Hippocampal formation (tissue), 2 donors: ENCODE data around the gene CARD14.
"Not testable (repeated sequence)": the region's sequence is repeated elsewhere in the genome, so short reads cannot be mapped to it uniquely, and the experiment has no call there.

Experiments
- DNase-seq, 2 donors: peaks; one replicate each; lab custom pipeline; 2025; lab: John Stamatoyannopoulos, UW

CARD14 gene

GRCh38 chr17:80223838-80224497 lies 54.1 kb downstream of the CARD14 start:
- no peak for DNase-seq

- DNase-seq = no peak
Measured at GRCh38 chr17:80224683-80225082, 54.9 kb downstream of the CARD14 start.

GRCh38 chr17:80225230-80225629 lies 55.4 kb downstream of the CARD14 start:
- no peak for DNase-seq

GRCh38 chr17:80227156-80227555 lies 57.3 kb downstream of the CARD14 start:
- no peak for DNase-seq

- no peak for DNase-seq
Measured at GRCh38 chr17:80227666-80228065, 57.8 kb downstream of the CARD14 start.

- no peak for DNase-seq
Measured at GRCh38 chr17:80228477-80228876, 58.6 kb downstream of the CARD14 start.

- DNase-seq = no peak
Measured at GRCh38 chr17:80229011-80229410, 59.2 kb downstream of the CARD14 start.

- no peak for DNase-seq
Measured at GRCh38 chr17:80232438-80232837, 62.6 kb downstream of the CARD14 start.

GRCh38 chr17:80233202-80233601 lies 63.4 kb downstream of the CARD14 start:
- DNase-seq = no peak

- no peak for DNase-seq
Measured at GRCh38 chr17:80236911-80237310, 67.1 kb downstream of the CARD14 start.

- DNase-seq = no peak
Measured at GRCh38 chr17:80237386-80237785, 67.6 kb downstream of the CARD14 start.

- no peak for DNase-seq
Measured at GRCh38 chr17:80242505-80242904, 72.7 kb downstream of the CARD14 start.

- no peak for DNase-seq
Measured at GRCh38 chr17:80243526-80244433, 74.0 kb downstream of the CARD14 start.

GRCh38 chr17:80244448-80244847 lies 74.6 kb downstream of the CARD14 start:
- DNase-seq = not testable (repeated sequence)

GRCh38 chr17:80244871-80245509 lies 75.2 kb downstream of the CARD14 start:
- no peak for DNase-seq

- no peak for DNase-seq
Measured at GRCh38 chr17:80245566-80246265, 75.9 kb downstream of the CARD14 start.

- no peak for DNase-seq
Measured at GRCh38 chr17:80246266-80246681, 76.4 kb downstream of the CARD14 start.

- no peak for DNase-seq
Measured at GRCh38 chr17:80246726-80247125, 76.9 kb downstream of the CARD14 start.

- no peak for DNase-seq
Measured at GRCh38 chr17:80247561-80247960, 77.7 kb downstream of the CARD14 start.

GRCh38 chr17:80248001-80248893 lies 78.4 kb downstream of the CARD14 start:
- DNase-seq = no peak
